NB4 (cell line): ENCODE data around the gene ATXN2L.

Experiments
- TF ChIP-seq, protein P1 (sequence below): IDR thresholded peaks from one replicate; pipeline ENCODE4 v1.5.1; 2012; ENCODE audit warnings: low read depth, low read length
- TF ChIP-seq, protein P2 (sequence below): IDR thresholded peaks from 2 replicates; pipeline ENCODE4 v1.6.1; 2011; ENCODE audit warnings: low read depth, low read length

- TF ChIP-seq, protein P1, sequence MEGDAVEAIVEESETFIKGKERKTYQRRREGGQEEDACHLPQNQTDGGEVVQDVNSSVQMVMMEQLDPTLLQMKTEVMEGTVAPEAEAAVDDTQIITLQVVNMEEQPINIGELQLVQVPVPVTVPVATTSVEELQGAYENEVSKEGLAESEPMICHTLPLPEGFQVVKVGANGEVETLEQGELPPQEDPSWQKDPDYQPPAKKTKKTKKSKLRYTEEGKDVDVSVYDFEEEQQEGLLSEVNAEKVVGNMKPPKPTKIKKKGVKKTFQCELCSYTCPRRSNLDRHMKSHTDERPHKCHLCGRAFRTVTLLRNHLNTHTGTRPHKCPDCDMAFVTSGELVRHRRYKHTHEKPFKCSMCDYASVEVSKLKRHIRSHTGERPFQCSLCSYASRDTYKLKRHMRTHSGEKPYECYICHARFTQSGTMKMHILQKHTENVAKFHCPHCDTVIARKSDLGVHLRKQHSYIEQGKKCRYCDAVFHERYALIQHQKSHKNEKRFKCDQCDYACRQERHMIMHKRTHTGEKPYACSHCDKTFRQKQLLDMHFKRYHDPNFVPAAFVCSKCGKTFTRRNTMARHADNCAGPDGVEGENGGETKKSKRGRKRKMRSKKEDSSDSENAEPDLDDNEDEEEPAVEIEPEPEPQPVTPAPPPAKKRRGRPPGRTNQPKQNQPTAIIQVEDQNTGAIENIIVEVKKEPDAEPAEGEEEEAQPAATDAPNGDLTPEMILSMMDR, result peak; percentile 56
- TF ChIP-seq, protein P2, sequence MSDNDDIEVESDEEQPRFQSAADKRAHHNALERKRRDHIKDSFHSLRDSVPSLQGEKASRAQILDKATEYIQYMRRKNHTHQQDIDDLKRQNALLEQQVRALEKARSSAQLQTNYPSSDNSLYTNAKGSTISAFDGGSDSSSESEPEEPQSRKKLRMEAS, result peak; percentile 52
These were observed 23.5 kb downstream of the ATXN2L start, which contains the start of gene TUFM for GRCh38 chr16:28846080-28846932.
